Gastrocnemius medialis (tissue), 4 donors: ENCODE measurements around the gene SOWAHD. TPM values are rescaled to one million over a fixed set of nuclear protein-coding genes. Genes with fewer than 3 reads are reported as not detected.
"Not testable (repeated sequence)": the region's sequence is repeated elsewhere in the genome, so short reads cannot be mapped to it uniquely, and the experiment has no call there.

Experiments
- ATAC-seq, 2 donors: fragments of 150-250 bp; one replicate each; pipeline ENCODE4 v1.9.1; 2016
- DNase-seq, 2 donors: peaks; one replicate each; pipeline ENCODE4 v3.0.0-alpha.2; 2019
- H3K27ac ChIP-seq, 4 donors: fragments of 200-600 bp; sonication (generic); 1 replicate in 1 of 4; 2 replicates in 3 of 4; pipeline ENCODE4 v1.5.1; 2016 to 2018; ENCODE audit warnings: mild to moderate bottlenecking in 2 of 4, moderate library complexity in 1 of 4
- H3K27me3 ChIP-seq, 3 donors: fragments of 200-600 bp; sonication (generic) in 2 of 3; 1 replicate in 1 of 3; 2 replicates in 2 of 3; pipeline versions ENCODE4 v1.5.1 to v1.6.0; 2016 to 2019; ENCODE audit warnings: mild to moderate bottlenecking in 1 of 3, moderate library complexity in 1 of 3
- H3K36me3 ChIP-seq, 2 donors: fragments of 200-600 bp; sonication (generic) in 1 of 2; one replicate each; pipeline ENCODE4 v1.5.1; 2017 to 2018
- H3K4me1 ChIP-seq, 2 donors: fragments of 200-600 bp; sonication (generic) in 1 of 2; one replicate each; pipeline ENCODE4 v1.5.1; 2016 to 2017; ENCODE audit warnings: mild to moderate bottlenecking in 2 of 2
- H3K4me3 ChIP-seq, 4 donors: fragments of 200-600 bp; sonication (generic) in 3 of 4; 1 replicate in 1 of 4; 2 replicates in 3 of 4; pipeline ENCODE4 v1.5.1; 2016 to 2019; ENCODE audit warnings: mild to moderate bottlenecking in 2 of 4
- H3K9me3 ChIP-seq, 3 donors: fragments of 200-600 bp; sonication (generic) in 2 of 3; 1 replicate in 1 of 3; 2 replicates in 2 of 3; pipeline ENCODE4 v1.5.1; 2016 to 2019
- CTCF ChIP-seq, 5 experiments: fragments of 450-650 bp in 3 of 5; fragments of 200-600 bp in 2 of 5; sonication (generic) in 2 of 5; IDR thresholded peaks in 4 of 5; conservative IDR thresholded peaks in 1 of 5; 1 replicate in 4 of 5; 2 replicates in 1 of 5; pipeline ENCODE4 v1.5.1; 2016 to 2019; ENCODE audit warnings: antibody characterized with exemption in 5 of 5, mild to moderate bottlenecking in 3 of 5, moderate library complexity in 3 of 5
- POLR2A ChIP-seq, 2 donors: fragments of 450-650 bp; IDR thresholded peaks; one replicate each; pipeline ENCODE4 v1.6.1; 2017; ENCODE audit warnings: antibody characterized with exemption in 2 of 2, mild to moderate bottlenecking in 2 of 2, moderate library complexity in 2 of 2
- in situ Hi-C, 4 donors: fragments of 200-750 bp; cut with MboI; loops; one replicate each; pipeline versions ENCODE4 v1.15.0 to v1.8.0; 2017; ENCODE audit warnings: low sequenced_read_pairs in 4 of 4
- intact Hi-C: fragments of 100-400 bp; cut with DNase I; formaldehyde crosslinking; loops from one replicate; pipeline ENCODE4 v1.15.1; 2023; ENCODE audit warnings: low total_unique reads
- total RNA-seq, 4 donors: library from RNA; depleted of rRNA; stranded (reverse); fragments of >200 nt; gene quantifications; one replicate each; pipeline versions ENCODE4 v1.1.0 to v1.2.3, GENCODE V29; 2016

SOWAHD gene
- total RNA-seq, 4 donors from 2014 or later = 0.76 TPM; not detected in 3

DNA sequence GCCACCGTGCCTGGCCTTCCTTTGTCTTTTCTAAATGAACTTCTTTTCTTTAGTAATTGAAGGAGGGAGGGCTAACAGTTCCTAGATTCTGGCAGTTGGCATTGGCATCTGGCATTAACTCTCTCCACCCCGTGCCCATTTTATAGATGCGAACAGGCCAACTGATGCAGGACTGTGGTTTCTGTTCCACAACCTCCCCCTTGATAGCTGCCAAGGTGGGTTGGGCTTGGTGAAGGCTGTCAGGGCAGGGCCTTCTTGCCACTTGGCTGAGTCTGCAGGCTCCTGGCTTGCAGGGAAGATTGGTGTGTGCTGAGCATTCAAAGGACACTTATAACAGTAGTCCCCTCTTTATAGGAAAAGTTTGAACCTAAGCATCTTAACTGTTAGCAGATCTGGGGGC, 4.3 kb downstream of the SOWAHD start:
- in situ Hi-C loops (no loop called here), intact Hi-C loops (no loop called here)
- TF ChIP-seq POLR2A (IDR thresholded peaks at IDR 0.05) = no peak
- TF ChIP-seq CTCF (IDR thresholded peaks at IDR 0.05 in 4 of 5, conservative IDR thresholded peaks at IDR 0.05 in 1 of 5) = no peak
- no peaks in the 10 kb centered on the region for H3K36me3 ChIP-seq
- ATAC-seq (no peak), DNase-seq (no peak)
- no peak overlapping the region for H3K4me3 ChIP-seq
- H3K9me3 ChIP-seq = no peaks in the 10 kb centered on the region
- peaks cover 0 to 15% (median 3%) of the 10 kb centered on the region in 3 donors for H3K27me3 ChIP-seq
- no peak overlapping the region for H3K27ac ChIP-seq
- no peaks in the 10 kb centered on the region for H3K4me1 ChIP-seq

DNA sequence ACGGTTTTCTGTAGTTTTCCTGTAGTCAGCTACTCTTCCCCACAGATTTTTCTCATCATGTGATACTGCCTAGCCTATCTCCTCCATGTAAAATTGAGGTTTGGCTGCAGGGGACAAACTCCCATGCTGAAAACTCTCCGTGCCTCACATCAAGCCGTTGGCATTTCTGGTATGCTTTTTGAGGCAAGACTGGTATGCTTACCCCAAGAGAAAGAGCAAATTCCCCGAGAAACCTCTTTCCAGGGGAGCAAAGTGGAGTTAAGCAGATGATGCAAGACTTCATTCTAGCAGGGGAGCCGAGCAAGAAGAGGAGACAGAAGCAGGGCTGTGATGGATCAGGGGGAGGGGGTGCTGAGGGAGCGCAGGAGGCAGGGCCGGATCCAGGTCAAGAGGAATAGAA, 4.8 kb downstream of the SOWAHD start:
- Histone ChIP-seq H3K27me3 (peaks cover 0 to 14% (median 3%) of the 10 kb centered on the region in 3 donors), H3K4me1 (no peaks in the 10 kb centered on the region), H3K9me3 (no peaks in the 10 kb centered on the region), H3K27ac (no peak overlapping the region), H3K36me3 (no peaks in the 10 kb centered on the region), H3K4me3 (no peak overlapping the region)
- TF ChIP-seq POLR2A (IDR thresholded peaks at IDR 0.05) = no peak
- TF ChIP-seq CTCF (IDR thresholded peaks at IDR 0.05 in 4 of 5, conservative IDR thresholded peaks at IDR 0.05 in 1 of 5) = no peak
- DNase-seq = no peak
- in situ Hi-C loops (no loop called here), intact Hi-C loops (no loop called here)
- no peak for ATAC-seq

DNA sequence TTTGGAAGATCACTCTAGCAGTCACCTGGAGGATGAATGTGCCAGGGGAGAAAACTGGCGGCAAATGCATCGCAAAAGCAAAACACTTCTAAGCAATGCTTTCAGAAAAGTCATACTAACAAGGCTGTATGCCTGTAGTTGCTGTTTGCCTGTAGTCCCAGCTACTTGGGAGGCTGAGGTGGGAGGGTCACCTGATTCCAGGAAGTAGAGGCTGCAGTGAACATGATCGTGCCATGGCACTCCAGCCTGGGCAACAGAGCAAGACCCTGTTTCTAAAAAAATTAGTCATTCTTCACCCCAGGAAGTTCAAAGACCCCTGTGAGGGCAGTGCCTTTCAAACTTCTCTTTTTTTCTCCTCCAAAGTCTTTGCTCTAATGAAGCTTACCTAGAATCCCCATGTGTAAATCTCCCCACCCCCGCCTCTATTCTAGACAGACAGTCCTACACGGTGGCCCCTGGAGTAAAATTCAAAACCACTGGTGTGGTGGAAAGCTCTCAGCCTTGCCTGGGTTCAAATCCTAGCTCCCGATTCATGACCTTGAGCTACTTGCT, 5.5 kb downstream of the SOWAHD start:
- in situ Hi-C loops (no loop called here), intact Hi-C loops (no loop called here)
- Histone ChIP-seq H3K9me3 (no peaks in the 10 kb centered on the region), H3K27ac (no peak overlapping the region), H3K4me3 (no peak overlapping the region), H3K4me1 (no peaks in the 10 kb centered on the region), H3K36me3 (no peaks in the 10 kb centered on the region), H3K27me3 (peaks cover 0 to 8% (median 3%) of the 10 kb centered on the region in 3 donors)
- no peak for DNase-seq
- no peak for TF ChIP-seq CTCF (IDR thresholded peaks at IDR 0.05 in 4 of 5, conservative IDR thresholded peaks at IDR 0.05 in 1 of 5)
- no peak for ATAC-seq

DNA sequence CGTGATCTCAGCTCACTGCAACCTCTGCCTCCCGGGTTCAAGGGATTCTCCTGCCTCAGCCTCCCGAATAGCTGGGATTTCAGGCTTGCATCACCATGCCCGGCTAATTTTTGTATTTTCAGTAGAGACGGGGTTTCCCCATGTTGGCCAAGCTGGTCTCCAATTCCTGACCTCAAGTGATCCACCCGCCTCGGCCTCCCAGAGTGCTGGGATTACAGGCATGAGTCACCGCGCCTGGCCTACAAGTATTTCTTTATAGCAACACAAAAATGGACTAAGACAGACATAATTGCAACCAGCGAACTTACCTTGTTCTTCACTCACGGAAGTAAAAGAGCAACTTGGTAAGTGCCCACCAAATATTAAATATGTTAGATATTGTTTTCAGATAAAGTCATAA, 10.0 kb downstream of the SOWAHD start:
- ATAC-seq, H3K27ac ChIP-seq, in situ Hi-C loops, H3K4me1 ChIP-seq, intact Hi-C loops, H3K27me3 ChIP-seq, H3K36me3 ChIP-seq, DNase-seq, H3K9me3 ChIP-seq, H3K4me3 ChIP-seq: not testable (repeated sequence)

DNA sequence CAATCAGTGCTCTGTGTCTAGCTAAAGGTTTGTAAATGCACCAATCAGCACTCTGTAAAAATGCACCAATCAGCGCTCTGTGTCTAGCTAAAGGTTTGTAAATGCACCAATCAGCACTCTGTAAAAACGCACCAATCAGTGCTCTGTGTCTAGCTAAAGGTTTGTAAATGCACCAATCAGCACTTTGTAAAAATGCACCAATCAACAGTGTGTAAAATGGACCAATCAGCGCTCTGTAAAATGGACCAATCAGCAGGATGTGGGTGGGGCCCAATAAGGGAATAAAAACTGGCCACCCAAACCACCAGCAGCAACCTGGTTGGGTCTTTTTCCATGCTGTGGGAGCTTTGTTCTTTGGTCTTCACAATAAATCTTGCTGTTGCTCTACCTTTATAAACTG, 11.0 kb downstream of the SOWAHD start:
- H3K9me3 ChIP-seq, H3K36me3 ChIP-seq, intact Hi-C loops, in situ Hi-C loops, H3K27me3 ChIP-seq, DNase-seq, ATAC-seq, H3K4me1 ChIP-seq, H3K27ac ChIP-seq, H3K4me3 ChIP-seq: not testable (repeated sequence)
